Thyroid gland (tissue), 4 donors: Measurements from ENCODE around the gene NBPF26.
"Not testable (repeated sequence)": the region's sequence is repeated elsewhere in the genome, so short reads cannot be mapped to it uniquely, and the experiment has no call there.

Experiments
- CTCF ChIP-seq, 6 experiments: fragments of 200-600 bp in 3 of 6; fragments of 450-650 bp in 3 of 6; sonication (generic) in 3 of 6; IDR thresholded peaks; one replicate each; pipeline ENCODE4 v1.5.1; 2016 to 2019; ENCODE audit warnings: antibody characterized with exemption in 6 of 6, mild to moderate bottlenecking in 2 of 6, inconsistent platforms in 1 of 6, moderate library complexity in 1 of 6
- POLR2A ChIP-seq, 2 donors: fragments of 450-650 bp; IDR thresholded peaks; one replicate each; pipeline ENCODE4 v1.6.1; 2017; ENCODE audit warnings: antibody characterized with exemption in 2 of 2, mild to moderate bottlenecking in 2 of 2, moderate library complexity in 1 of 2

DNA sequence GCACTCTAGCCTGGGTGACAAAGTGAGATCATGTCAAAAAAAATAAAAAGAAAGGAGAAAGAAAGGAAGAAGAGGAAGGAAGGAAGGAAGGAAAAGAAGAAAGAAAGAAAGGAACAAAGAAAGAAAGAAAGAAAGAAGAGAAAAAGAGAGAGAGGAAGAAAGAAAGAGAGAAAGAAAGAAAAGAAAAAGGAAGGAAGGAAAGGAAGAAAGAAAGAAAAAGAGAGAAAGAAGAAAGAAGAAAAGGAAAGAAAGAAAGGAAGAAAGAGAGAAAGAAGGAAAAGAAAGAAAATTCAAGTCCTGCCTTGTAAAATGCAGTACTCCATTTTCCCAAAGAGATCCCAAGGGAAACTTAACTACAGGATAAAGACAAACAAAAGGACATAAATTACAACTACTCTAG lies 154.5 kb downstream of the NBPF26 start:
- not testable (repeated sequence) for TF ChIP-seq CTCF, POLR2A (IDR thresholded peaks at IDR 0.05)
